NCI-H2227 (cell line): ENCODE data around the gene GOLGA8B.
"Not testable (repeated sequence)": the region's sequence is repeated elsewhere in the genome, so short reads cannot be mapped to it uniquely, and the experiment has no call there.

Experiments
- DNase-seq: peaks from one replicate; lab custom pipeline; 2025; ENCODE audit not compliant: unreplicated experiment; lab: John Stamatoyannopoulos, UW

The GOLGA8B gene

DNA sequence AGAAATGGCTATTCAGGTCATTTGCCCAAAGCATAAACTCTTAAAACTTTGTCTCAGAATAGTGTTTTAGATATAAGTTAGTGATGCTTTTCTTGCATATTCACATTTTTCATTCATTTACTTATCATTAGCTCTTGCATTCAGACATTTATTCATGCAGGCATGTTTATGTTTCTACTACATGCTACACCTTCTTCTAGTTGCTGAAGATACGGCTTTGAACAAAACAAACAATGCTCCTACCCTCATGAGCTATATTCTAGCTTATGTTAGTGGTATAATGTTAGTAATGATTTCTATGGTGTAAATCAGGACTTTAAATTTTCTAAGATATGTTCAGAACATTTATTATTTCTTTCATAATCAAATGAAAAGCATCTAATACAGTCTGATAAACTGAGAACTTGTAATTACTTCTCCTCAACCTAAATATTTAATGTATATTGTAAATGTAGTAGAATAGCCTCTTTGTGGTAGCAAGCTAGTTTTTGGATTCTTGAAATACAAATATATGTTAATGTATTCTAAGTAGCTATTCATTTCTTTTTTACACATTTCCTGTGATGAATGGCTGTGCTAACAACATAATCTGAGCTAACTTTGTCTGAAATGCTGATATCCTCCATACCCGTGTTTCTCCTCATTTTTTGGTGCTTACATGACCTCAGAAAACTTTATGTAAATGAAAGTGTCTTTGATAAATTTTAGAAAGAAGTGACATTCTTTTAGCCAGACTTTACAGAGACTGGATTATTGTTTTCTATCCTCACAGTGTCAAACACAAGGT lies 15.5 kb upstream of the GOLGA8B start:
- no peak for DNase-seq

DNA sequence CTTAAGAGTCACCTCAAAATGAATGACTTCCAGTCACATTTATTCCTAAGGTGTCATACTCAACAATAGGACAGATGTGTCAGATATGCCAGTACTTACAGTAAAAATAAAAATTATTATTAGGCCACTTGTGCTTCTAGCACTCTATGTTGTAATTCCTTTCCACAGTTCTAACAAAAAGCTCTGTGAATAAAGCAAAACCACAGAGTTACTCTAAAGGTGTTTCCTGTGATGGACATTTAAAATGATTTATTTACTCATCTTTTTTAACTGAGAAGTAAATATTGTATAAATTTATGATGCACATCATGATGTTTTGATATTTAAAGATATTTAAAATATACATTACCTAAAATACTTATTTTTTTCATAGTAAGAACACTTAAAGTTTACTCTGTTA lies 13.9 kb upstream of the GOLGA8B start:
- DNase-seq: no peak

DNA sequence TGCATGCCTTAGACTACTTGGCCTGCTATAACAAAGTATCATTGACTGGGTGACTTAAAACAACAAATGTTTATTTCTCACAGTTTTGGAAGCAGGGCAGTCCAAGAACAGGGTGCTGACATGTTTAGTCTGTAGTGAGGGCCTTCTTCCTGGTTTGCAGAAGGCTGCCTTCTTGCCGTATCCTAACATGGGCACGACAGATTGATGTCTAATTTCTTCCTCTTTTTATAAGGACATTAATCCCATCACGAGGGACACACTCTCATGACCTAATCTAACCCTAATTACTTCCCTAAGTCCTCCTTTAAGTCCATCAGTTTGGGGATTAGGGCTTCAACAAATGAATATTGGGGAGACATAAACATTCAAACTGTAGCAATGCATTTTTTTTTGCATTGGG lies 10.9 kb upstream of the GOLGA8B start:
- no peak for DNase-seq

DNA sequence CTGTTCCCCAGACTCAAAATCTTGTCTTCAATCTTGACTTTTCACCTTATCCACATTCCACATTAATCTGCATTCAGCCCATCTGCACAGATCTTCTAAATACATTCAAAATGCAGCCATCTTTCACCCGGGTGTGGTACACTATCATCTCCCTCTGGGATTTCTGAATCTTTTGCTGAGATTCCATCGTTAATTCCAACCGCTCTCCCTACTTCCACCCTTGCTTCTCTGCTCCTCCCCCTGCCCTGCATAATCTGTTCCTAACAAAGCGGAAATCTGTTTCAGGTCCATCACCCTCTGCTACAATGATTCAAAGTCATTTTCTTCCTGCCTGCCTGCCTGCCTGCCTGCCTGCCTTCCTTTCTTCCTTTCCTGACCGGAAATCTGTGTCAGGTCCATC lies 7.9 kb upstream of the GOLGA8B start:
- no peak for DNase-seq

DNA sequence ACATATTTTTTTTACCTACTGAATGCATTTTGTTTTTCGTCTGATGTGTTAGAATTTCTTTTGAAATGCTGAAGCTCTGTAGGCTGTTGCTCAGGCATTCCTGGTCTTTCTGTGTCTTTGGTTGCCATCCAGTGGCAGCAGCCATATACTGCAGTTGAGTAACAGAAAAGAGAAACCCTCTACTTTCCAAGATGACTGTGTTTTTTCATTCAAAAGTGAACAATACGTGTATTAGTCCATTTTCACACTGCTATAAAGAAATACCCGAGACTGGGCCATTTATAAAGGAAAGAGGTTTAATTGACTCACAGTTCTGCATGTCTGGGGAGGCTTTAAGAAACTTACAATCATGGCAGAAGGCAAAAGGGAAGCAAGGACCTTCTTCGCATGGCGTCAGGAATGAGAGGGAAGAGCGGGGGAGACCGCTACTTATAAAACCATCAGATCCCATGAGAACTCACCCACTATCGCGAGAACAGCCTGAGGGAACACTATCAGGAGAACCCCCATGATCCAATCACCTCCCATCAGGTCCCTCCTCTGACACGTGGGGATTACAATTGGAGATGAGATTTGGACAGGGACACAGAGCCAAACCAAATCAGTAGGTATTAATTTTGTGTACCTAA lies 4.7 kb upstream of the GOLGA8B start:
- peak; percentile 84 for DNase-seq

DNA sequence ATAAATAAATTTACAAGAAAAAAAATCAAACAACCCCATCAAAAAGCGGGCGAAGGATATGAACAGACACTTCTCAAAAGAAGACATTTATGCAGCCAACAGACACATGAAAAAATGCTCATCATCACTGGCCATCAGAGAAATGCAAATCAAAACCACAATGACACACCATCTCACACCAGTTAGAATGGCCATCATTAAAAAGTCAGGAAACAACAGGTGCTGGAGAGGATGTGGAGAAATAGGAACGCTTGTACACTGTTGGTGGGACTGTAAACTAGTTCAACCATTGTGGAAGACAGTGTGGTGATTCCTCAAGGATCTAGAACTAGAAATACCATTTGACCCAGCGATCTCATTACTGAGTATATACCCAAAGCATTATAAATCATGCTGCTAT lies 2.5 kb upstream of the GOLGA8B start:
- not testable (repeated sequence) for DNase-seq

DNA sequence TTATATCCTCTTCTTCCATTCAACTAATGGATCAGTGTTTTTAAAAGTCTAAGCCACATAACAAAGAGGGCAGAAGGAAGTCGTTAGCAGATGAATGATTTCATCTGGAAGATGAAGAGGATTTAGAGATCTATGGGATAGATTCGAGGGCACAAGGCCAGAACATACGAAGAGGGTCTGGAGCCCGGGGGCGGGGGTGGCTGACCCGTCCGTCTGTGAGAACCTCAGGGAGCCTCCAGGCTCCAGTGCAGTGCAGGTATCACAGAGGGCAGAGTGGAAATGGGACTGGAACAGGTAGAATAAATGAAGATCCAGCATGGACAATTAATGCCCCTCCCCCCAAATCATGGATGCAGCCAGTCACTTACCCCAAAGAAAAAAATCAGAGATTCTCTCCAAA lies 1.5 kb upstream of the GOLGA8B start:
- DNase-seq: no peak

DNA sequence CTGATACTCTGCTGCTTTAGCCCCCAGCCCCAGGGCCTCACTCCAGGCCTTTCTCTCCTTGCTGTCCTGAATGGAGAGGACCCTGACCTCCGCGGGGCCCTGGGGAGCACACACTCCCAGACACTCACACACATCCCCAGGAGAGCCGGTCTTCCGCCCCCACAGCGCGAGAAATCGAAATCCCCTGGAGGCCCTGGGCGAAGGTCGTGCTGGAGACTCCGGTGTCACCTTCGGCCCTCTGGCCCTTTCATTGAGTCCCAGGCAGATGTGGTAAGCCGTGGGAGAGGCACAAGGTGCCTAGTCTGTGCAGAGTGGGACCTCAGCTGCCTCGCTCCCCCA lies 848 bp upstream of the GOLGA8B start:
- no peak for DNase-seq

DNA sequence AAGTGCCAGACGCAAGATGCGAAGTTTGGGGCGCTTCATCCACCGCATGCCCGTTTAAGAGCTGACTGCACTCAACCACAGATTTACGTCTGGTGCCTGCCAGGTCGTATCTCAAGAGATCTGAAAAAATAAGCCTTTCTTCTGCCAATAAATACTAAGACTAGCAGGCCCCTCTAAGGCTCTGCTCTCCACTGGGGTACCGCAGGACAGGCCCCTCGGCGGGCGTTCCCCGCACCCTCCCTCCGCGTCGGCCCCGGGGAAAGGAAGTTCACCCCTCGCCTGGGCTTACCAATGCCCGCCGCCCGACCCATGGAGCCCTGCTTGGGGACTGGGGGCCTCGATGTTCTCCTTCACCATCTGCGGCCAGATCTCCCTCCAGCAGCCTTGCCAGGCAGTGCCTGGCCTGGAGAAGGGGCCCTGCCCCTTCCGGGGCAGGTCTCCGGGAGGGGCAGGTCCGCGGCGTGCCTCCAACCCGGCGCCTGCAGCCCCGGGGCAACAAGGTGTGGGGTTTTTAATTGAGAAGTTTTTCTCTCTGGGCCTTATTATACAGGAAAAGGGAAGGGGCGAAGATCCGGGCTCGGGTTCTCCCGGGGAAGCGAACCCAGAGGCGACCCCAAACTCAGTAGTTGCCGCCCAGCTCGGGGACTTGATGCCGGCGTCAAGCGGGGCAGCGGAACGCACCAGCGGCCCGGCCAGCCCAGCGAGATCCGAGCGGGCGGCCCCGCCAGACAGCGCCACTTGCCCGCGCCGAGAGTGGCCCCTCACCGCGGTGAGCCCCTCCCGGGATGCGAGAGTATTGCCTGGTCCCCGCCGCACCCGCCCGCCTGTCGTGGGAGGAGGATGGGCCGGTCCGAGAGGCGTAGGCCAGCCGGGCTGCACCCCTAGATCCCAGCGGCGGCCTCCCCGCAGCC lies 735 bp downstream of the GOLGA8B start:
- peak; percentile 27 for DNase-seq

DNA sequence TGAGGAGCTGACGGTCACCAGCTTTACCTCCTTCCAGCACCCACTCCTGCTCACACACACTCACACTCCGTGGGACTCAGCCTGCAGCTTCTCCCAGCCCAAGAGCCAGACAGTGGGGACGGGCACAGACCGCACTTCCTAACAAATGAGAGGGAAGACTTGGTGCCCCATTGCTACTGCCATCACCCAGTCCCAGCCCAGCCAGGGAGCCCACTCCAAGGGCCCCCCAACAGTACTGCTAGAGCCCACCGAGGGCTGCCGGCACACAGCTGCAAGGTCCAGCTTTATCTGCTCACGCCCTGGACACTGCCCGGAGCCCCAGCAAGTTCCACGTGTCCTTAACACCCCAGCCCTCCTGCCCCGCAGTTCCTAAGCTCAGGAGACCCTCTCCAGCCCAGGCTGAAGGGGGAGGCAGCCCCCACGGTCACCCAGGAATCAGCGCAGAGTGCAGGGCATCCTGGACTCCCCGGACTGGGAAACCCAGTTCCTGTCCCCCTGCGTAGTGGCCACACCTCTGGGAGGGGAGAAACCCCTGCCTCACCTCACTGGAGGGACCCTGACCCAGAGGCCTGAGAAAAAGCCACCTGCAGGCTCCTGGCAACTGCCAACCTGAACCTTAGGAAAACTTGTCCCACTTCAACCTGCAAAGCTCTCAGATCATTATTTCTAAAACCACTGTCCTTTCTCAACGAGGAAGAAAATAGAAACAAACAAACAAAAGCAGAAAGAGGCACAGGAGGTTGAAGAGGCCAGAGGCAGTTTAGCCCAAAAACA lies 1.6 kb downstream of the GOLGA8B start:
- not testable (repeated sequence) for DNase-seq

DNA sequence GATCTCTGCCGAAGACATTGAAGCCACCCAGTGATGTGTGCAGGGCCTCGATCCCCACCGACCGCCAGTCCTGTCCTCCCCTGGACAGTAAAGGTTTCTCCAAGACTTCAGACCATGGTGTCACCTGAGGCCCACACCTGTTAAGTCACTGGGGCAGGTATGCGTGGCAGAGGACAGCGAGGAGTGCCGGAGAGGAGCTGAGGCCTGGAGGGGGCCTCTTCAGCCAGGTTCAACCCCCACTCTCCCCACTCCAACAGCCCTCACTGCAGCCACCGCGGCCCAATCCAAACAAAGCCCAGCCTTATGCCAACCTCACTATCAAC lies 2.4 kb downstream of the GOLGA8B start:
- no peak for DNase-seq

DNA sequence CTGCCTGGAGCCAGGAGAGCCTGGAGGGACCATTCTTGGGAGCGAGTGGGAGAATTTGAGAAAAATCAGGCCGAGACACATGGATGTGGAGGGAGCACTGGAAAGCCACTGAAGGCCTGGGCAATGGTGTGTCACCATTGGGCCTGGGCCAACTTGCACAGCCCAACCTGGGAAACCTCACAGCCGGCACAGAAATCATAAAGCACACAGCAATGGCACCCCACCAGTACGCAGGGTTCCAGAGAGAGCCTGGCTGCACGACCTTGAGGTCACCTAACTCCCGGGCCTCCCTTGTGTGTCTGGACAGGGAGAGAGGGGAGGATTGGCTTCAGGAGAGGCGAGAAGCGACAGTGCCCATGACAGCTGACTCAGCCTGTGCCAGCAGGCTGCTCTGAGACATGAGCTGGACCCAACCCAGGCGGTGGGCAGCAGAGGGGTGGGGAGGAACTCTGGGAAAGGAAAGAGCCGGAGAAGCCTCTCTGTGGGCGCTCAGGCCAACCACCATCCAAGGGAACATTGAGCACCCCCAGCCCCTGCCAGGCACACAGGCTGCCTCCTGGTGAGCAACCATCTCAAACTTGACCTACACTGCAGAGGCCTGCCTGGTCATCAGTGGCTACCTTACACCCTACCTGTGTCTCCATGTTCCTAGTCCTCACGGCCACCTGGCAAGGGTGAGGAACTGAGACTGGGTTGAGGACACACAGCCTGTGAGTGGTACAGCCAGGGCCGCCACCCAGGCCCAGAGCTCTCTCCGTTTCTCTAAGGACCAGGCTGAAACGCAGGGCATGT lies 3.0 kb downstream of the GOLGA8B start:
- DNase-seq: not testable (repeated sequence)

DNA sequence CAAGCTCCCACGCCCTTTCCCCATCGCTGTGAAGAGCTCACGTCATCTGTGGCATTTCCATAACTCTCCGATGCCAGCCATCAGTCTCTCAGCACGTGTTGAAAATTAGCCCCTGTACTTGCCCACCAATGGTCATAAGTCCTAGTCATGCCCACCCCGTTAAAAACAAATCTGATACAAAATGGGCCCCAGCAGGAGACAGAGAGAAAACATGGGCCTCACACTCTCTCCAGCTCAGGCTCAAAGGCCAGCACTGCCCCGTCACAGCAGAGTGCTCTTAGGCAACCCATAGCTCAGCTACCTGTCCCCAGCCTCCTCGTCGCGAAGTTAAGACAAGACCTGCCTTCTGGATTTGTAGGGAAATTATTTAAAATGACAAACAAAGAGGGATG lies 5.2 kb downstream of the GOLGA8B start:
- no peak for DNase-seq

DNA sequence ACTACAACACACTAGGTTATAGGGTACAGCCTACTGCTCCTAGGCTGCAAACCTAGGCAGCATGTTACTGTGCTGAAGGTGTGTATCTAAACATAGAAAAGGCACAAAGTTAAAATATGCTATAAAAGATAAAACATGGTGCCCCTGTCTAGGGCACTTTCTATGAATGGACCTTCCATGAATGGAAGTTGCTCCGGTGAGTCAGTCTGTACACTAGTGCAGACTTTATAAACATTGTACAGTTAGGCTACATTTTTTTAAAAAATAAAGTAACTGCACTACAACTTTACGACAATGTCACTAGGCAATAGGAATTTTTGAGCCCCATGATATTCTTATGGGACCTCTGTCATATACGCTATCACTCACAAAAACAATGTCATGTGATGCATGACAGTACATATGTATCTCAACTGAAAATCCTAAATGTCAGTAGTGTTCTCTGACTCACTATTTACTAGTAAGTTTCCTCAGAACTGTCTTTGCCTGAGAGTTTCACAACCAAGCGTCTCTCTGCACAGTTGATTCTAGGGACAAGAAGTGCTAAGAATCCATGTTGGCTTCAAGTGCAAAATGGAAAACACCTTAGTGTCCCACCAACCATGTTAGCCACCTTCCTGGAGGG lies 5.7 kb downstream of the GOLGA8B start:
- not testable (repeated sequence) for DNase-seq

DNA sequence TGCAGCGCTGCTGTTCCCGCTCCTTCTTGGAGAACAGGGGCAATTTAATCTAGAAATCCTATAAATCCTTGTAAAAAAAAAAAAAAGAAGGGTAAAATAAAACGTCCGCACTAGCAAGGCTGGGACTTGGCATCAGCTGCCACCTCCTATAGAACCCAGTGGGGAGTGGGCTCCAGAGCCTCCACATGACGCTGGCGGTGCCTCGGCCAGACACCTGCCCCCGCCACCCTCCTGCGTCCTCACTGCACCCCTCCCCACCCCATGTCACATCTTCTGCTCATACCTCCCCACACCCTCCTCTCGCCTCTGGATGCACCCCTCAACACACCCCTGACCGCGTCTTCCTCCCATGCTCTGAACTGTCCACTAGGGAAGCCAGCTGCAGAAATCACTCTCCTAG lies 8.4 kb downstream of the GOLGA8B start:
- not testable (repeated sequence) for DNase-seq

DNA sequence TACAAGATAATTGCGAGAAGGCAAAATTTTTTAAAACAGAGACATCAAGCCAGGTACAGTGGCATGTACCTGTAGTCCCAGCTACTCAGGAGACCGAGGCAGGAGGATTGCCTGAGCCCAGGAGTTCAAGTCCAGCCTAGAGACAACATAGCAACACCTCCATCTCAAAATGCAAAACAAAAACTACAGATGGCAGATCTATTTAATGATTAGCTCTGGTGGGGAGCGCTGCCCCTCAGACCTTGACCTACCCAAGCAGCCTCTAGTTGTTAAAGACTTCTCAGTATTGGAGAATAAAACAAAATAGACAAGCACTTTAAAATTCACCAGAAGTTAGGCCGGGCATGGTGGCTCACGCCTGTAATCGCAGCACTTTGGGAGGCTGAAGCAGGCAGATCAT lies 10.5 kb downstream of the GOLGA8B start:
- DNase-seq: not testable (repeated sequence)

DNA sequence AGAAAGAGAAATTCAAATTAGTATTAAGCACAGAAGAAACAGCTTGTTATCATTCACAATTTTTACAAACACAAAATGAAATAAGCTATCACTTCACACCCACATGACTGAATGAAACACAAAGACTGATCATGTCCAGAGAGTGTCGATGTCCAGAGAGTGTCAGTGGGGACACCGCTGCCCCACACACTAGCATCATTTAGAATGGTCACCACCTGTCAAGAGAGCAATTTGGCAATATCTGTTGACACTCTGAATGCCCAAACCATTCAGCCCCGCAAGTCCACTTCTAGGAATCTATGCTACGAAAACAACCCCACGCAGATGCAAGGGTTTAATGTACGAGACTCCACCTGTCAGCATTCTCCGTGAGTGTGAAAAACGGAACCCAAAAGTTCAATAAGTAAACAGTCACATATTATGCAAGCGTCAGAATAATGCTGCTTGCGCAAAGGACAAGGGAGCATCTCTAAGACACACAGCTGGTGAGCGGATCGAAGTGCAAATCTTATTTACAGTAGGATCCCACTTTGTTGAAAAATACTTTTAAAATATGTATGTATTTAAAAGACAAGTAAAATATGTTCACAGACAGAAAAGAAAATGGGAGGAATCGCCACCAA lies 11.3 kb downstream of the GOLGA8B start:
- not testable (repeated sequence) for DNase-seq

DNA sequence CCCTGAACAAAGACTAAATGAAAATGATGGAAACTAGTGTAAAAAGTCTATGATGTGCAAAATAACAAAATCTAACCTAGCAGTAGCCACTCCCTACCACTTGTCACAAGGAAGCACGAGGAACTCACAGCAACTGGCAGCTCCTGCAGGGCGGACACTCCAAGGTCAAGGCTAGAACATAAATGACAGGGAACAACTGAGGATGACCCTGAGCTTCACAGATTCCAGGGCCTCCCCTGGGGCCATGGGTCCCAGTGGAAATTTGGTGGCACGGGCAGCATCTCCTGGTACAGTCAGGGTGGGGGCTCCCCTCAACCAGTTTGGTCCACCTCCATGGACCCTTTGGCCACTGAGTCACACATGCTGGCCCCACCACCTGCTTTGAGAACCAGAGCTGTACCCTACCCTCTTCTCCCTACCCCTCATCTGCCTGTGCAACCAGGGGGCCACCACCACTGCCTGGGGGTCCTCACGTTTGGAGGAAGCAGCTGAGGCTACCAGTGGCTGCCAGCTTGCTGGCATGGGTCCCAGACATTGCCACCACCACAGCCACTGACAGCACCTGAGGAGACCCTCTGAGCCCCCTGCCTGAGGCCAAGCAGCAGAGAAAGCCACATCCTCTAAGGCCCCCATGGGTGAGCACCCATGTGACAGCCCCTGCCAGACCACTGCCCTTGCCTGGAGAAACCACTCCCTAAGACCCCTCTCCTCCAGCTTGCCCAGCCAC lies 13.6 kb downstream of the GOLGA8B start:
- not testable (repeated sequence) for DNase-seq

DNA sequence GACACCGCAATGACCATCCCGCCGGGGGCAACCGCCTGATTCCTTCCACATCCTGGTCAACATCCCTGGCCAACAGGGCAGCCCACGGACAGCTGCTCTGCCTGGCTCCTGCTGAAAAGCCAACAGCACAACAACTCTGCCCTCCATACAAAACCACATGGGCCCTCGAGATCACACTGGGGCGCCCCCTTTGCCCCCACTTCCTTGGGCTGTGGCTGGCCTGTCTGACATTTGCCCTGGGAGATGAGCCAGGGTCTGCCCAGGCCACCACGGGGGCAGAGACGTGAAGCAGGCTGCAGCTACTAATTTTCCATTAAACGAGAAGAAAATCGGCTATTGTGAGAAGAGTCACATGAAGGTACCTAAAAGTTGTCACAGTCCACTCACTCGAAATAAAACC lies 16.3 kb downstream of the GOLGA8B start:
- DNase-seq: not testable (repeated sequence)
